NCI-H2227 (cell line): Measurements from ENCODE around the gene PRKAR2B.
"Not testable (repeated sequence)": the region's sequence is repeated elsewhere in the genome, so short reads cannot be mapped to it uniquely, and the experiment has no call there.

ENCODE experiments used
- DNase-seq: peaks from one replicate; lab custom pipeline; 2025; ENCODE audit not compliant: unreplicated experiment; lab: John Stamatoyannopoulos, UW

PRKAR2B gene

GRCh38 chr7:107026166-107026565 is 18.3 kb upstream of the PRKAR2B start:
- no peak for DNase-seq

DNA sequence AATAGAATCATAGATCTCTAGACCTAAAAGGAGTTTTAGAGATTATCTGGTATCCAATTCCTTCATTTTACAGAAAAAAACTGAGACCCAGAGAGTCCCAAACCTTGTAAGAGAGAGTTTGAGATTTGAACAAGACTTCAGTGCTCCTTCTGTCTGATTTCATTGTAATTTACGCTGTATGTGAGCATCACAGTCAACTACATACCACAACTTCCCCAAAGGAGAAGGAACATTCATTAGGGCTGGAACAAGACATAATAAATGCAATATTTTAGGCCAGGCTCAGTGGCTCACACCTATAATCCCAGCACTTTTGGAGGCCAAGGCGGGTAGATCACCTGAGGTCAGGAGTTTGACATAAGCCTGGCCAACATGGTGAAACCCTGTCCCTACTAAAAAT is 17.3 kb upstream of the PRKAR2B start:
- DNase-seq = no peak

DNA sequence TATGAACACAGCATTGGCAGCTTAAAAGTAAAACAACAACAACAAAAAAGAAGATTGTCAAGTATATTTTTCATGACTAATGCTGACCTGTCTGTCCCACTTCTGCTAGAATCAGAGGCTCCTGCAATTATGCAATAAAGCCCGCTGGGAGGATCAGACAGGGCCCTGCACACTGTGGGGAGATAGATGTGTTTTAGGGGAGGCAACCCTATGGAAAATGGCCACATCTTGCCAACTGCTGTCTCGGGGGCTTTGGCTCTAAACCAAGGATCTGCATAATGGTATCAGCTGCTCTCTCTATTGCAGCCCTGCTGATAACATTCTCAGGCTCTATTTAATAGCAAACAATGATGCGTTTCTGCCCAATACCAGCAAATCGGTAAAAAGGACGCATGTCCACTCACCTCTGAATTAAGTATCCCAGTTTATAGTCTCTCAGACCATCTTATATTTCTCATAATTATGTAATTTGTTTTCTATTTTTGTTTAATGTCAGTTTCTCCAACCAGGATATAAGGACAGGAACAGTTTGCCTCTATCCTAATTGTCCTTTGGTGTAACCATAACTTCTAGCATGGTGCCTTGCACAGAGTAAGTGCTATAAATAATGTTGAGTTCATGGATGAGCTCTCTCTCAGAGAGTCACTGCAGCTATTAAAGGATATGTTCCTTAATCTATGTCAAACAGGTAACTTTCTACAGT is 15.3 kb upstream of the PRKAR2B start:
- peak; percentile 33 for DNase-seq

GRCh38 chr7:107029764-107030286 is 14.7 kb upstream of the PRKAR2B start:
- no peak for DNase-seq

DNA sequence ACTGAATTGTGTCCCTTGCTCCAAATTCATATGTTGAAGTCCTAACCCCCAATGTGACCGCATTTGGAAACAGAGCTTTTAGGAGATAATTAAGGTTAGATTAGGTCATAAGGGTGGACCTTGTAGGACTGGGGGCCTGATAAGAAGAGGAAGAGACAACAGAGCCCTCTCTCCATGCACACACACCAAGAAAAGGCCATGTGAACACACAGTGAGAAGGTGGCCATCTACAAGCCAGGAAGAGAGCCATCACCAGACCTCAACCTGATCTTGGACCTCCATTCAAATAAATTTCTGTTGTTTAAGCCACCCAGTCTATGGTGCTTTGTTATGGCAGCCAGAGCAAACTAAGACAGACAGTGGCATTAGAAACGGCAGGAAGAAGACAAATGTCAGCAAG is 12.5 kb upstream of the PRKAR2B start:
- DNase-seq = no peak

- no peak for DNase-seq
Observed at GRCh38 chr7:107032720-107033438, 11.6 kb upstream of the PRKAR2B start.

- no peak for DNase-seq
Observed at GRCh38 chr7:107034553-107034952, 10.0 kb upstream of the PRKAR2B start.

DNA sequence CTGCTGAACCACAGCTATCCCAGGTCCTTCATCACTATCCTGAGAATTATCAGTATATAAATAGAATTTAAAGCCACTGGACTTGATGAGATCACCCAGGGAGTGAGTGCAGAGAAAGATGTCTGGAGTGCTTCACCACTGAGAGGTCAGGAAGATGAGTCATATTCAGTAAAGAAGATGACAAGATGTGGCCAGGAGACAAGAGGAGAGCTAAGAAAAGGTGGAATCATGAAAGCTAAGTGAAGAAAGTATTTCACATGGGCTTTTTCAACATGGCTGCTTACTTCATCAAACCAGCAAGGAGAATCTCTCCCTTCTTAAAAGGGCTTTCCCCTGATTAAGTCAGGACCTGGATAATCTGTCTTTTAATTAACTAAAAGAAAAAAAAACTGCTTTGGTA is 9.1 kb upstream of the PRKAR2B start:
- DNase-seq = peak; percentile 10

GRCh38 chr7:107036535-107036934 is 8.0 kb upstream of the PRKAR2B start:
- DNase-seq = no peak

GRCh38 chr7:107037717-107038603 is 6.5 kb upstream of the PRKAR2B start:
- no peak for DNase-seq

DNA sequence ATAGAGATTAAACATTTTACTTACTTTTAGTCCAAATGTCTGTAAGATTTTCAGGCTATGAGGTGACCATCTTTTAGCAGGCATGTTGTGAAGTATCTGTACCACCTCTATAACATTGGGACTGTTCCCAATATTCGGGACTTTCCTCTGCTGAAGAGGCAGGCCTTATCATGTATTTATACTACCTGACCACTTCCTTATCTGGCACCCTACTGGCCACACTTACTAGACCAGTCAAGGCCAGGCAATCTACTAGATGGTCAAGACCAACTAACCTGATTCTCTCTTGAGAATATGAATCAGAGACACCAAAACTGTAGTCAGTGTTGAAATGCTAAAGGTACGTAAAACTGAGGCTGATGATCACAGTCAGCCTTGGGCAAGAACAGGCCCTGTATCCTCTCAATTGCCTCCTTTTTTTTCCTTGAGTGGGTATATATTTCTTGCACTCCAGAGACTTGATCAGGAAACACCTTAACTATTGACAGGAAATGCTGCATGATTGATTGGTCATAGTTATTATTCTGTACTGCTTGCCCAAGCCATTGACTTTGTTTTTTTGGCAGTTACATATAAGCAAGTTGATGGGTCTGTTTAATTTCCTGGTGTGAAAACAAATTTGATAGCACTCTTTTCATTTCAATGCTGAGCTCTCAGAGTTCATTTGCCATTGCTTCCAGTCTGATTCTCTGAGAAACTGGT is 5.2 kb upstream of the PRKAR2B start:
- no peak for DNase-seq

GRCh38 chr7:107041097-107041496 is 3.4 kb upstream of the PRKAR2B start:
- DNase-seq = no peak

DNA sequence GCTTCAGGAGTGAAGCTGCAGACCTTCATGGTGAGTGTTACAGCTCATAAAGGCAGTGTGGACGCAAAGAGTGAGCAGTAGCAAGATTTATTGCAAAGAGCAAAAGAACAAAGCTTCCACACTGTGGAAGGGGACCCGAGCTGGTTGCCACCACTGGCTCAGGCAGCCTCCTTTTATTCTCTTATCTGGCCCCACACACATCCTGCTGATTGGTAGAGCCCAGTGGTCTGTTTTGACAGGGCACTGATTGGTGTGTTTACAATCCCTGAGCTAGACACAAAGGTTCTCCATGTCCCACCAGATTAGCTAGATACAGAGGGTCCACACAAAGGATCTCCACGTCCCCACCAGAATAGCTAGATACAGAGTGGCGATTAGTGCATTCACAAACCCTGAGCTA is 2.7 kb upstream of the PRKAR2B start:
- DNase-seq = not testable (repeated sequence)

- not testable (repeated sequence) for DNase-seq
Observed at GRCh38 chr7:107042326-107042910, 2.1 kb upstream of the PRKAR2B start.

GRCh38 chr7:107043491-107043890 is 1.0 kb upstream of the PRKAR2B start:
- no peak for DNase-seq

DNA sequence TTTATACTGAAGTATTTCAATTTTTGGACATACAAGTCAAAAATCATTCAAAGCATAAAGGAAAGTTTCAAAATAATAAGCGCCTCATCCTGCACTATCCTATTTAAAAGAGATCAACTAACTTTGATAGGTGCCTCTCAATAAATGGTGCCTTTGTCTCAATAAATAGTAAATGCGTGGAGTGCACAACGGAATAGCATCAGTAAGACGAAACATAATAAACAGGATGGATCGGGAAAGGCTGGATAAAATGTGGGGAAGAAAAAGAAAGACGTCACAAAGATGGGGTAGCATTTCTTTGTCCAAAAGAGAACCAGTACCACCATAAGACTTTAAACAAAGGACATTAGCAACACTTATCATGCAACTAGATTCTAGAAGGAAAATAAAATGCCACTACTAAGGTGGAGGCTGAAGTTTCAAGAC is 571 bp upstream of the PRKAR2B start:
- no peak for DNase-seq

GRCh38 chr7:107045195-107045960 is 873 bp downstream of the PRKAR2B start:
- peak; percentile 46 for DNase-seq

DNA sequence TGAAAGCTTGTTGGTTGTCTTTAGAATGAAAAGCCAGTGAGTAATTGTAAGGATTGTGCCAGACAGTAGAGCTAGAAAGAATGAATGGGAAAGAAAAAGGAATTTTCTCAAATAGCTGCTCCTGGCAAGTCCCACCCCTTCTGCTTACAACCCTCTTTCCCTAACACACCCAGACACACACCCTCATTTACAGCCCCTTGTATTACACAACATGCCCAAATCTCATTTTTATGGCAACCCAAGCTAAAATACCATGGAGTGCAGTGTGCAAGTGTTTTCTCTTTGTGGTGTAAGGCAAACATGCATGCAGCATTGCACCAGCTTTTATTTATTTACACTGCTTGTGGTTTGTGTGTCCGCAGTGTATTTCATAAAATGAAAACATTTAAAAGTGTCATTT is 1.5 kb downstream of the PRKAR2B start:
- DNase-seq = no peak

GRCh38 chr7:107046491-107047259 is 2.2 kb downstream of the PRKAR2B start:
- DNase-seq = no peak
